NCI-H1105 treated with DMSO at 0.1 percent for 48 hours (cell line): Measurements from ENCODE around the gene FIG4.
"Not testable (repeated sequence)": the region's sequence is repeated elsewhere in the genome, so short reads cannot be mapped to it uniquely, and the experiment has no call there.

Experiments
- DNase-seq: peaks from one replicate; lab custom pipeline; 2025; lab: John Stamatoyannopoulos, UW

The FIG4 gene

GRCh38 chr6:109853951-109854350 is 162.9 kb downstream of the FIG4 start:
- no peak for DNase-seq

- no peak for DNase-seq
Measured at GRCh38 chr6:109854541-109855308, 163.6 kb downstream of the FIG4 start.

GRCh38 chr6:109855476-109856040 is 164.5 kb downstream of the FIG4 start:
- not testable (repeated sequence) for DNase-seq

GRCh38 chr6:109861946-109862345 is 170.8 kb downstream of the FIG4 start:
- DNase-seq, result no peak

- DNase-seq, result no peak
Measured at GRCh38 chr6:109864050-109864449, 173.0 kb downstream of the FIG4 start.

- no peak for DNase-seq
Measured at GRCh38 chr6:109865968-109866367, 174.9 kb downstream of the FIG4 start.

- DNase-seq, result no peak
Measured at GRCh38 chr6:109867009-109867969, 176.2 kb downstream of the FIG4 start.

- DNase-seq, result no peak
Measured at GRCh38 chr6:109867970-109868358, 176.9 kb downstream of the FIG4 start.

- not testable (repeated sequence) for DNase-seq
Measured at GRCh38 chr6:109869398-109870088, 178.4 kb downstream of the FIG4 start.

GRCh38 chr6:109870089-109870410 is 179.0 kb downstream of the FIG4 start:
- no peak for DNase-seq

- no peak for DNase-seq
Measured at GRCh38 chr6:109872549-109872948, 181.5 kb downstream of the FIG4 start.

- no peak for DNase-seq
Measured at GRCh38 chr6:109872968-109873545, 182.0 kb downstream of the FIG4 start.

GRCh38 chr6:109874086-109874485 is 183.0 kb downstream of the FIG4 start:
- DNase-seq, result no peak

GRCh38 chr6:109874621-109875020 is 183.5 kb downstream of the FIG4 start:
- no peak for DNase-seq
